Thymus (tissue), 11 donors: ENCODE results near the gene GPR65. TPM values are rescaled to one million over a fixed set of nuclear protein-coding genes. Genes with fewer than 3 reads are reported as not detected.
A peak's percentile ranks its signal among the peaks of the same experiment; 100 is the strongest.

ENCODE experiments used
- DNase-seq, 9 donors: peaks; one replicate each; pipeline ENCODE4 v3.0.0-alpha.2; 2013; ENCODE audit warnings: low spot score in 9 of 9, low read depth in 6 of 9, missing footprints in 1 of 9
- H3K27ac ChIP-seq, 2 donors: one replicate each; pipeline ENCODE4 v1.5.1; 2013; ENCODE audit warnings: control low read depth in 1 of 2, low read depth in 1 of 2, low read length in 1 of 2, mild to moderate bottlenecking in 1 of 2, moderate library complexity in 1 of 2
- H3K27me3 ChIP-seq, 2 donors: one replicate each; pipeline ENCODE4 v1.5.1; 2013; ENCODE audit warnings: low read length in 1 of 2; ENCODE audit not compliant: control insufficient read depth in 2 of 2, insufficient read depth in 1 of 2
- H3K36me3 ChIP-seq, 2 donors: one replicate each; pipeline ENCODE4 v1.5.1; 2013; ENCODE audit warnings: low read length in 1 of 2, mild to moderate bottlenecking in 1 of 2, moderate library complexity in 1 of 2; ENCODE audit not compliant: control insufficient read depth in 2 of 2, insufficient read depth in 2 of 2
- H3K4me1 ChIP-seq, 2 donors: one replicate each; pipeline ENCODE4 v1.5.1; 2013; ENCODE audit warnings: low read length in 2 of 2; ENCODE audit not compliant: control insufficient read depth in 2 of 2, insufficient read depth in 2 of 2
- H3K4me3 ChIP-seq, 2 donors: one replicate each; pipeline ENCODE4 v1.5.1; 2013; ENCODE audit warnings: low read length in 2 of 2, control low read depth in 1 of 2, mild to moderate bottlenecking in 1 of 2
- H3K9me3 ChIP-seq, 2 donors: one replicate each; pipeline ENCODE4 v1.5.1; 2013; ENCODE audit warnings: low read length in 1 of 2, mild to moderate bottlenecking in 1 of 2; ENCODE audit not compliant: control insufficient read depth in 2 of 2, insufficient read depth in 1 of 2
- WGBS: extraction: QIAGEN DNeasy Blood & Tissue Kit; methylation state at CpG from one replicate; pipeline ENCODE4 v1.1.7; 2013; 5-methylcytosine and 5-hydroxymethylcytosine counted together
- polyA plus RNA-seq: library from polyadenylated mRNA; stranded (reverse); fragments of 200-250 nt; gene quantifications from one replicate; pipeline ENCODE4 v1.2.3, GENCODE V29; 2013
- total RNA-seq: library from RNA; stranded (reverse); fragments of 120-200 nt; gene quantifications from one replicate; pipeline ENCODE4 v1.2.4, GENCODE V29; 2013
- donor health status: healthy.

GPR65 gene
- total and polyA plus RNA-seq, 2 donors: 9.2 to 10.1 TPM

DNA sequence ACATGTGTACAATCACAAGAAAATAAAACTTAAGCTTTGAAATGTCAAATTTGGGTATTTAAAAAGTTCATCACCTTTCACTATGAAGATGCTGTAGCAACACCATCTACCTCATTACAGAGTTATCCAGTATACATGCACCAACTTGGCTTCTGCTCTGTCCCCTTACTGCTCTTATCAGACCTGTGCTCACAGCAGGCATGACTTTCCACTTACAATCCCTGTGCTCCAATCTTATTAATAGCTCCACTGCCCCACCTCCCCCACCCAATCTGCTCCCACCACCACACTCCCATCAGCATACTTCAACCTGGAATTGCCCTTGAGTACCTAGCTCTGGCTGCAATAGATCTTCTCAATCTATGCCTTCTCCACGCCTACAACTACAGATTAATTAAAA lies 25.2 kb upstream of the GPR65 start:
- Histone ChIP-seq H3K4me3 (no peak overlapping the region), H3K27me3 (no peaks in the 10 kb centered on the region), H3K36me3 (peaks cover 0 to 2% of the 10 kb centered on the region in 2 donors), H3K9me3 (no peaks in the 10 kb centered on the region), H3K27ac (no peak overlapping the region), H3K4me1 (no peaks in the 10 kb centered on the region)
- WGBS: 96% methylated on average over 1 of the region's 1 CpG
- DNase-seq: no peak

- Histone ChIP-seq H3K9me3 (no peaks in the 10 kb centered on the region), H3K4me1 (peaks cover 12 to 14% of the 10 kb centered on the region in 2 donors), H3K36me3 (peaks cover 0 to 7% of the 10 kb centered on the region in 2 donors), H3K27me3 (no peaks in the 10 kb centered on the region), H3K4me3 (no peak overlapping the region), H3K27ac (no peak overlapping the region)
- WGBS: 97% methylated on average over 5 of the region's 5 CpGs
- DNase-seq: no peak
These were observed 15.5 kb upstream of the GPR65 start for GRCh38 chr14:87989221-87989955.

GRCh38 chr14:87989956-87990299 lies 15.0 kb upstream of the GPR65 start:
- Histone ChIP-seq H3K27ac (no peak overlapping the region), H3K27me3 (no peaks in the 10 kb centered on the region), H3K4me1 (peaks cover 12 to 18% of the 10 kb centered on the region in 2 donors), H3K4me3 (no peak overlapping the region), H3K9me3 (no peaks in the 10 kb centered on the region), H3K36me3 (peaks cover 0 to 7% of the 10 kb centered on the region in 2 donors)
- 97% methylated on average over 2 of the region's 2 CpGs for WGBS
- no peak for DNase-seq

GRCh38 chr14:87990682-87991081 lies 14.3 kb upstream of the GPR65 start:
- WGBS: 96% methylated on average over 4 of the region's 4 CpGs
- H3K36me3 ChIP-seq: peaks cover 0 to 7% of the 10 kb centered on the region in 2 donors

DNA sequence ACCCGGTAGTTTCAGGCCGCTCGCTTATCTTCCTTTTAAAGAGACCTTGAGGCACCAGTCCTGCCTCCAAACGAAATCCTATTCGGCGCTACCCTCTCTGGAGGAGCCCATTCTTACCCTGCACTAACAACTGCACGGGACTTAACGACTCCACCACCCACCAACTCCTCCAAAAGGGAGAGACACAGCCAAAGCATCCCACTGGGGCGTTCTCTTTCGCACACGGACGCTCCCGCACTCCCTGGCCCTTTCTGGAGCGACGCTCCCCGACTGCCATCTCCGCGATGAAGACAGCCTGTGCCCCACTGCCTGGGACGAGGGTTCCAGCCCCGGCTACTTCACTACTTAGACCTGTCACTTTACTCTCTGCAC lies 12.6 kb upstream of the GPR65 start:
- WGBS: 23% methylated on average over 20 of the region's 20 CpGs
- DNase-seq: peak in 2 of 9 donors; percentile 25 to 27
- Histone ChIP-seq H3K27me3 (no peaks in the 10 kb centered on the region), H3K4me1 (peaks cover 12 to 32% of the 10 kb centered on the region in 2 donors), H3K4me3 (peak overlapping the region; percentile 61 to 94), H3K27ac (peak overlapping the region; percentile 92 to 98), H3K36me3 (no peaks in the 10 kb centered on the region), H3K9me3 (no peaks in the 10 kb centered on the region)

More at GRCh38 chr14:87990682-87991081, 14.3 kb upstream of the GPR65 start:
- Histone ChIP-seq H3K27me3 (no peaks in the 10 kb centered on the region), H3K4me1 (peaks cover 12 to 26% of the 10 kb centered on the region in 2 donors), H3K9me3 (no peaks in the 10 kb centered on the region), H3K4me3 (no peak overlapping the region), H3K27ac (no peak overlapping the region)
- no peak for DNase-seq

DNA sequence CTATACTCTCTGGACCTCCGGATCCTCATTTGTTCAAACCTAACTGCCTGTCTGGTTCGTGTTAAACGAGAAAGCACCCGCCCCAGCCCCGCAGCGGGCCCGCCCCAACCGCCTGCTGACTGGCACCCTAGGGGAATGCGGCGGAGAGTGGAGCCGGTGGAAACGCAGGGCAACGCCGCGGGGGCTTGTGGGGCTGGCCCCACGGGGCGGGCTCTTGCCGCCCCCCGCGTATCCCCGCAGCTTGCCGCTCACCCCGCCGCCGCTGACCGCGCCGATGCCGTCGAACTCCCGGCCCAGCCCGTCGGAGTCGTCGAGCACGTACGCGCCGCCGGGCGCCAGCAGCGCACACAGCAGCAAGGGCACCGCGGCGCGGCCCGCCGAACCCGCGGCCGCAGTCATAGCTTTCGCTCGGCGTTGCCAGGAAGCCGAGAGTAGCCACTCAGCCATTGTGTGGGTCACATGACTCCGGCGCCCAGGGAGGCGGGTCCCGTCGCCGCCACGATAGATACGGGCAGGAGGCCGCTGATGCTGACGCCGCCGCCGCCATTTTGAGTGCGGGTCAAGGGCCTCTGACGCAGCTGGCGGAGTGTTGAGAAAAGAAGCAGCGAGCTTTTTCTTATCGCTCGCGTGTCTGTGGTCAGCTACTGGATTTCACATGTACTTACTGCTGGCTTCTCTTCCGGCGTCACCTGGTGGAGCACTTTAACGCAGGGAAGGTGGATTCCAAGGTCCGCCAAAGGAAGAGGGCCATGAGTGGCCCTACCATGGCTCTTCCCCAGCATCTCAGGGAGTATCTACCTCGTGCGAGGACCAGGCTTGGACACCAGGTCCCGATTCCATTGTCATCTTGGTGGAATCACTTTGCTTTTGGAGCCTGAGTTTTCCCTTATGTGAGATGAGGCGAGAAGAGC lies 12.0 kb upstream of the GPR65 start, which contains the start of gene GALC:
TSS of gene GALC (minus strand) at position 465 of the 911 bp plus-strand sequence. CDS start at position 447, 18 bp downstream.
- DNase-seq: peak; percentile 59 to 94 (median 81)
- Histone ChIP-seq H3K27me3 (no peaks in the 10 kb centered on the region), H3K4me1 (peaks cover 12 to 32% of the 10 kb centered on the region in 2 donors), H3K9me3 (no peaks in the 10 kb centered on the region), H3K27ac (peak within 1 kb of the TSS; percentile 92 to 98), H3K4me3 (peak within 1 kb of the TSS; percentile 61 to 94), H3K36me3 (no peaks in the 10 kb centered on the region)
- WGBS: 4% methylated on average over 83 of the region's 83 CpGs

DNA sequence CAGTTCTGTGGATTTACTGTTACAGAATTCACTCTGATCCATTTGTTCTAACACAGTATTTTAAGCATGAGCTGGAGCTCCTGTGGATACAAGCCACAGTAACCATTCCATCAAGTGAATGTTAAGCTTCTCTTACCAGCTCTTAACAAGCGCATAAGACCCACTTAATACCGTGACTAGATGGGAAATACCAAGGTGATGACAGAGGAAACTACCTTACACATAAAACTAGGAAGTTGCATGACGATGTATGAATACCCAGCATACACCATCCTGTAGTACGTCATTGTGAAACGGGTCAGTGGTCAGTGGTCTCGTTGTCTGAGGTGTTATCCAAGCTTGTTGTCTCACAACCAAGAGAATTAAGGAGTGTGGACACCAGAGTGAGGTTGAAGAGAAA lies 10.0 kb upstream of the GPR65 start:
- H3K4me1 ChIP-seq: peaks cover 12 to 32% of the 10 kb centered on the region in 2 donors
- no peaks in the 10 kb centered on the region for H3K27me3 ChIP-seq
- H3K9me3 ChIP-seq: no peaks in the 10 kb centered on the region
- H3K4me3 ChIP-seq: no peak overlapping the region
- H3K36me3 ChIP-seq: no peaks in the 10 kb centered on the region
- WGBS: 94% methylated on average over 6 of the region's 6 CpGs
- peak in 1 of 9 donors; percentile 44 for DNase-seq
- peak overlapping the region; percentile 31 to 61 for H3K27ac ChIP-seq

- Histone ChIP-seq H3K27me3 (no peaks in the 10 kb centered on the region), H3K27ac (peak overlapping the region; percentile 31 to 61), H3K4me1 (peaks cover 12 to 32% of the 10 kb centered on the region in 2 donors), H3K9me3 (no peaks in the 10 kb centered on the region), H3K4me3 (no peak overlapping the region), H3K36me3 (no peaks in the 10 kb centered on the region)
- peak in 1 of 9 donors; percentile 52 for DNase-seq
- WGBS: 53% methylated on average over 6 of the region's 6 CpGs
These were observed 9.2 kb upstream of the GPR65 start for GRCh38 chr14:87995500-87996290.
